Chondrocyte (in vitro differentiated cells): ENCODE results near the gene DGKG. TPM values are rescaled to one million over a fixed set of nuclear protein-coding genes. Genes with fewer than 3 reads are reported as not detected.

Experiments used
- DNase-seq: peaks from one replicate; pipeline ENCODE4 v3.0.0; 2021; ENCODE audit warnings: mixed read lengths, low spot score
- H3K27ac Mint-ChIP-seq: one replicate; pipeline ENCODE4 v1.8.0; 2021; ENCODE audit warnings: mild to moderate bottlenecking, moderate library complexity, mixed read lengths; ENCODE audit not compliant: unreplicated experiment
- H3K27me3 Mint-ChIP-seq: 2 replicates; pipeline ENCODE4 v1.8.0; 2021; ENCODE audit warnings: low read depth, mixed read lengths
- H3K36me3 Mint-ChIP-seq: 2 replicates; pipeline ENCODE4 v1.8.0; 2021; ENCODE audit warnings: low read depth, mixed read lengths
- H3K4me1 Mint-ChIP-seq: 2 replicates; pipeline ENCODE4 v1.8.0; 2021; ENCODE audit warnings: low read depth, mild to moderate bottlenecking, mixed read lengths
- H3K4me3 Mint-ChIP-seq: one replicate; pipeline ENCODE4 v1.8.0; 2021; ENCODE audit warnings: mild to moderate bottlenecking, moderate library complexity, mixed read lengths; ENCODE audit not compliant: unreplicated experiment
- H3K9me3 Mint-ChIP-seq: 2 replicates; pipeline ENCODE4 v1.8.0; 2021; ENCODE audit warnings: low read depth, mixed read lengths
- CTCF ChIP-seq: fragments of 200-600 bp; sonication (generic); IDR thresholded peaks from 2 replicates; pipeline ENCODE4 v1.5.0; 2021; ENCODE audit warnings: antibody characterized with exemption, mild to moderate bottlenecking, moderate library complexity
- total RNA-seq: library from RNA; stranded (reverse); gene quantifications from 3 replicates; pipeline ENCODE4 v1.2.1, GENCODE V29; 2021

Gene DGKG
- total RNA-seq, 1 donor from 2014 or later, result 1.6 TPM

GRCh38 chr3:186108106-186108940 lies 253.7 kb downstream of the DGKG start:
- Mint-ChIP-seq H3K4me3 (peak overlapping the region; percentile 80), H3K27ac (peak overlapping the region; percentile 96), H3K9me3 (no peaks in the 10 kb centered on the region), H3K4me1 (peaks cover 42% of the 10 kb centered on the region), H3K36me3 (no peaks in the 10 kb centered on the region), H3K27me3 (peaks cover 9% of the 10 kb centered on the region)
- no peak for DNase-seq
- no peak for TF ChIP-seq CTCF

GRCh38 chr3:186107215-186108105 lies 254.6 kb downstream of the DGKG start:
- DNase-seq, result no peak
- peaks cover 2% of the 10 kb centered on the region for H3K36me3 Mint-ChIP-seq
- peaks cover 44% of the 10 kb centered on the region for H3K4me1 Mint-ChIP-seq
- H3K27me3 Mint-ChIP-seq, result peaks cover 7% of the 10 kb centered on the region
- peak overlapping the region; percentile 96 for H3K27ac Mint-ChIP-seq
- H3K4me3 Mint-ChIP-seq, result peak overlapping the region; percentile 80
- TF ChIP-seq CTCF, result peak; percentile 32
- H3K9me3 Mint-ChIP-seq, result no peaks in the 10 kb centered on the region

GRCh38 chr3:186105543-186105942 lies 256.5 kb downstream of the DGKG start:
- DNase-seq, result no peak
- Mint-ChIP-seq H3K4me1 (peaks cover 39% of the 10 kb centered on the region), H3K9me3 (no peaks in the 10 kb centered on the region), H3K27ac (peak overlapping the region; percentile 74), H3K27me3 (no peaks in the 10 kb centered on the region), H3K36me3 (peaks cover 2% of the 10 kb centered on the region), H3K4me3 (no peak overlapping the region)
- no peak for TF ChIP-seq CTCF

- Mint-ChIP-seq H3K36me3 (peaks cover 2% of the 10 kb centered on the region), H3K9me3 (no peaks in the 10 kb centered on the region), H3K4me3 (no peak overlapping the region), H3K4me1 (peaks cover 49% of the 10 kb centered on the region), H3K27me3 (no peaks in the 10 kb centered on the region), H3K27ac (no peak overlapping the region)
- DNase-seq, result no peak
- TF ChIP-seq CTCF, result no peak
These were observed 259.3 kb downstream of the DGKG start for GRCh38 chr3:186102687-186103086.

- Mint-ChIP-seq H3K27ac (no peak overlapping the region), H3K27me3 (no peaks in the 10 kb centered on the region), H3K4me3 (no peak overlapping the region), H3K9me3 (no peaks in the 10 kb centered on the region), H3K36me3 (peaks cover 2% of the 10 kb centered on the region), H3K4me1 (peaks cover 47% of the 10 kb centered on the region)
- TF ChIP-seq CTCF, result no peak
- no peak for DNase-seq
These were observed 261.6 kb downstream of the DGKG start for GRCh38 chr3:186100398-186100797.
